ENCODE results near the gene AKAP11. TPM values are rescaled to one million over a fixed set of nuclear protein-coding genes. Genes with fewer than 3 reads are reported as not detected.

Gene AKAP11
- total RNA-seq, 1 experiment from 2014 or later: 24.1 TPM

- Histone ChIP-seq H3K4me1 (ENCODE audit: insufficient read depth, low read length, poor library complexity, severe bottlenecking) (peaks cover 21% of the 10 kb centered on the region), H3K27me3 (replicated peaks; ENCODE audit: insufficient read depth, low read depth, low read length, poor library complexity) (no peaks in the 10 kb centered on the region), H3K36me3 (ENCODE audit: insufficient read depth, low read length, poor library complexity, severe bottlenecking) (no peaks in the 10 kb centered on the region), H3K27ac (ENCODE audit: low read depth, low read length, poor library complexity, severe bottlenecking) (peak overlapping the region; percentile 56), H3K4me3 (ENCODE audit: low read depth, low read length, poor library complexity, severe bottlenecking) (no peak overlapping the region), H3K9me3 (ENCODE audit: low read depth, low read length, poor library complexity, severe bottlenecking) (peaks cover 11% of the 10 kb centered on the region)
- BruUV-seq (replicated peaks): no TSS peak
- intact Hi-C loops (cut with micrococcal nuclease; ENCODE audit: unreplicated experiment): no loop called here
- DNase-seq (ENCODE audit: low spot score): peak; percentile 75
- TF ChIP-seq CTCF (conservative IDR thresholded peaks at IDR 0.05; ENCODE audit: low read depth, low read length) (no peak), EZH2 (IDR thresholded peaks at IDR 0.05; ENCODE audit: borderline replicate concordance, low read depth, low read length, poor library complexity, severe bottlenecking) (no peak)
- POLR2A ChIA-PET (ENCODE audit: low non-redundant PET): no interaction called here
- CTCF ChIA-PET: no interaction called here
Measured at GRCh38 chr13:42266473-42266872, 5.5 kb upstream of the AKAP11 start.

GRCh38 chr13:42270160-42270856, 1.6 kb upstream of the AKAP11 start:
- Histone ChIP-seq H3K36me3 (ENCODE audit: insufficient read depth, low read length, poor library complexity, severe bottlenecking) (no peaks in the 10 kb centered on the region), H3K4me1 (ENCODE audit: insufficient read depth, low read length, poor library complexity, severe bottlenecking) (peaks cover 22% of the 10 kb centered on the region), H3K9me3 (ENCODE audit: low read depth, low read length, poor library complexity, severe bottlenecking) (peaks cover 11% of the 10 kb centered on the region), H3K27ac (ENCODE audit: low read depth, low read length, poor library complexity, severe bottlenecking) (no peak overlapping the region), H3K4me3 (ENCODE audit: low read depth, low read length, poor library complexity, severe bottlenecking) (no peak overlapping the region), H3K27me3 (replicated peaks; ENCODE audit: insufficient read depth, low read depth, low read length, poor library complexity) (no peaks in the 10 kb centered on the region)
- DNase-seq (ENCODE audit: low spot score): no peak
- intact Hi-C loops (cut with micrococcal nuclease; ENCODE audit: unreplicated experiment): no loop called here
- CTCF ChIA-PET: no interaction called here
- TF ChIP-seq EZH2 (IDR thresholded peaks at IDR 0.05; ENCODE audit: borderline replicate concordance, low read depth, low read length, poor library complexity, severe bottlenecking): no peak
- no peak for TF ChIP-seq CTCF (conservative IDR thresholded peaks at IDR 0.05; ENCODE audit: low read depth, low read length)
- BruUV-seq (replicated peaks): no TSS peak
- POLR2A ChIA-PET (ENCODE audit: low non-redundant PET): no interaction called here

GRCh38 chr13:42270857-42271215, 1.1 kb upstream of the AKAP11 start:
- ChIA-PET POLR2A (ENCODE audit: low non-redundant PET) (no interaction called here), CTCF (no interaction called here)
- TSS peak; percentile 73 for BruUV-seq (replicated peaks)
- no peaks in the 10 kb centered on the region for H3K36me3 ChIP-seq (ENCODE audit: insufficient read depth, low read length, poor library complexity, severe bottlenecking)
- H3K4me3 ChIP-seq (ENCODE audit: low read depth, low read length, poor library complexity, severe bottlenecking): peak overlapping the region; percentile 80
- peaks cover 11% of the 10 kb centered on the region for H3K9me3 ChIP-seq (ENCODE audit: low read depth, low read length, poor library complexity, severe bottlenecking)
- DNase-seq (ENCODE audit: low spot score): no peak
- peaks cover 17% of the 10 kb centered on the region for H3K4me1 ChIP-seq (ENCODE audit: insufficient read depth, low read length, poor library complexity, severe bottlenecking)
- no peak for TF ChIP-seq EZH2 (IDR thresholded peaks at IDR 0.05; ENCODE audit: borderline replicate concordance, low read depth, low read length, poor library complexity, severe bottlenecking)
- no peak for TF ChIP-seq CTCF (conservative IDR thresholded peaks at IDR 0.05; ENCODE audit: low read depth, low read length)
- no peak overlapping the region for H3K27ac ChIP-seq (ENCODE audit: low read depth, low read length, poor library complexity, severe bottlenecking)
- intact Hi-C loops (cut with micrococcal nuclease; ENCODE audit: unreplicated experiment): no loop called here
- no peaks in the 10 kb centered on the region for H3K27me3 ChIP-seq (replicated peaks; ENCODE audit: insufficient read depth, low read depth, low read length, poor library complexity)
